KMS-11 (cell line): ENCODE measurements around the gene SEPTIN2.

Experiments
- H2AFZ ChIP-seq: fragments of 200-600 bp; sonication (generic); 2 replicates; pipeline ENCODE4 v1.6.1; 2016; ENCODE audit warnings: antibody characterized with exemption, mixed run types, low read depth
- H3K27ac ChIP-seq: fragments of 200-600 bp; sonication (generic); 2 replicates; pipeline ENCODE4 v1.6.1; 2016; ENCODE audit warnings: mild to moderate bottlenecking, mixed run types
- H3K27me3 ChIP-seq: fragments of 200-600 bp; sonication (generic); 2 replicates; pipeline ENCODE4 v1.6.1; 2017; ENCODE audit warnings: mild to moderate bottlenecking, low read depth, mixed run types, moderate library complexity; ENCODE audit not compliant: insufficient read depth
- H3K36me3 ChIP-seq: fragments of 200-600 bp; sonication (generic); 2 replicates; pipeline ENCODE4 v1.6.1; 2017; ENCODE audit warnings: mild to moderate bottlenecking, mixed run types; ENCODE audit not compliant: insufficient read depth
- H3K4me1 ChIP-seq: fragments of 200-600 bp; sonication (generic); 2 replicates; pipeline ENCODE4 v1.6.1; 2016; ENCODE audit warnings: mild to moderate bottlenecking, low read depth, mixed run types; ENCODE audit not compliant: poor library complexity, severe bottlenecking
- H3K4me2 ChIP-seq: fragments of 200-600 bp; sonication (generic); 2 replicates; pipeline ENCODE4 v1.7.0; 2016; ENCODE audit warnings: mild to moderate bottlenecking, mixed run types
- H3K4me3 ChIP-seq: fragments of 200-600 bp; sonication (generic); IDR thresholded peaks from 2 replicates; pipeline ENCODE4 v1.6.1; 2017; ENCODE audit warnings: low read depth, low read length, mixed read lengths; ENCODE audit not compliant: insufficient read depth
- H3K79me2 ChIP-seq: fragments of 200-600 bp; sonication (generic); 2 replicates; pipeline ENCODE4 v1.6.1; 2016; ENCODE audit warnings: low read depth, mixed run types; ENCODE audit not compliant: insufficient read depth
- H3K9ac ChIP-seq: fragments of 200-600 bp; sonication (generic); 2 replicates; pipeline ENCODE4 v1.6.1; 2016; ENCODE audit warnings: mild to moderate bottlenecking, mixed run types
- H4K20me1 ChIP-seq: fragments of 200-600 bp; sonication (generic); 2 replicates; pipeline ENCODE4 v1.6.1; 2016; ENCODE audit warnings: mild to moderate bottlenecking, mixed run types; ENCODE audit not compliant: insufficient read depth
- CTCF ChIP-seq: fragments of 200-600 bp; sonication (generic); conservative IDR thresholded peaks from 2 replicates; pipeline ENCODE4 v1.6.1; 2017; ENCODE audit warnings: low read depth, mild to moderate bottlenecking, antibody characterized with exemption, low read length, moderate library complexity, mixed read lengths

Gene SEPTIN2

GRCh38 chr2:241315879-241316631 is at the start of gene SEPTIN2:
SEPTIN2 (plus strand) TSS chr2:241315925; CDS start chr2:241324233, 8,308 bp downstream.
- H3K4me3 ChIP-seq = peak within 1 kb of the TSS; percentile 81
- no peak for TF ChIP-seq CTCF
- H3K9ac ChIP-seq = peak within 1 kb of the TSS; percentile 99
- H3K79me2 ChIP-seq = peaks cover 90% of the 10 kb centered on the region
- H3K27me3 ChIP-seq = no peaks in the 10 kb centered on the region
- 0 out of 2 replicates have a peak, but pooled peaks cover 3% of the 10 kb centered on the region for H4K20me1 ChIP-seq
- H3K4me2 ChIP-seq = peak within 1 kb of the TSS; percentile 95
- H3K4me1 ChIP-seq = peaks cover 67% of the 10 kb centered on the region
- no peaks in the 10 kb centered on the region for H3K36me3 ChIP-seq
- peak within 1 kb of the TSS; percentile 63 for H2AFZ ChIP-seq
- peak within 1 kb of the TSS; percentile 99 for H3K27ac ChIP-seq

GRCh38 chr2:241267249-241268067 is 48.3 kb upstream of the SEPTIN2 start:
- Histone ChIP-seq H4K20me1 (no peaks in the 10 kb centered on the region; the same call in 1 of the 2 replicates), H3K4me3 (no peak overlapping the region), H3K79me2 (peaks cover 58% of the 10 kb centered on the region), H3K4me1 (peaks cover 12% of the 10 kb centered on the region), H3K27ac (no peak overlapping the region), H3K4me2 (no peak overlapping the region), H3K36me3 (peaks cover 8% of the 10 kb centered on the region; the same call in 1 of the 2 replicates), H2AFZ (no peak overlapping the region), H3K9ac (no peak overlapping the region), H3K27me3 (no peaks in the 10 kb centered on the region)
- no peak for TF ChIP-seq CTCF

- no peak overlapping the region for H3K9ac ChIP-seq
- H3K36me3 ChIP-seq = peaks cover 8% of the 10 kb centered on the region; the same call in 1 of the 2 replicates
- no peak for TF ChIP-seq CTCF
- peaks cover 62% of the 10 kb centered on the region for H3K79me2 ChIP-seq
- H3K27ac ChIP-seq = no peak overlapping the region
- H3K27me3 ChIP-seq = no peaks in the 10 kb centered on the region
- H2AFZ ChIP-seq = no peak overlapping the region
- peaks cover 17% of the 10 kb centered on the region for H3K4me1 ChIP-seq
- H3K4me3 ChIP-seq = no peak overlapping the region
- no peaks in the 10 kb centered on the region; the same call in 1 of the 2 replicates for H4K20me1 ChIP-seq
- H3K4me2 ChIP-seq = no peak overlapping the region
Measured at GRCh38 chr2:241268306-241268705, 47.4 kb upstream of the SEPTIN2 start.

GRCh38 chr2:241268716-241269445 is 46.8 kb upstream of the SEPTIN2 start:
- Histone ChIP-seq H3K27ac (no peak overlapping the region), H3K79me2 (peaks cover 67% of the 10 kb centered on the region), H3K4me1 (peaks cover 21% of the 10 kb centered on the region), H3K27me3 (no peaks in the 10 kb centered on the region), H2AFZ (no peak overlapping the region), H3K4me3 (no peak overlapping the region), H3K9ac (no peak overlapping the region), H3K36me3 (0 out of 2 replicates have a peak, but pooled peaks cover 8% of the 10 kb centered on the region), H3K4me2 (no peak overlapping the region), H4K20me1 (no peaks in the 10 kb centered on the region; the same call in 1 of the 2 replicates)
- TF ChIP-seq CTCF = no peak
